Measurements from ENCODE around the gene MCF2L2. TPM values are rescaled to one million over a fixed set of nuclear protein-coding genes. Genes with fewer than 3 reads are reported as not detected.

The MCF2L2 gene
- total and polyA plus RNA-seq, 2 of the 13 experiments (the other 11 are each of a cell fraction or from before 2014, with no cell fraction given): not detected

DNA sequence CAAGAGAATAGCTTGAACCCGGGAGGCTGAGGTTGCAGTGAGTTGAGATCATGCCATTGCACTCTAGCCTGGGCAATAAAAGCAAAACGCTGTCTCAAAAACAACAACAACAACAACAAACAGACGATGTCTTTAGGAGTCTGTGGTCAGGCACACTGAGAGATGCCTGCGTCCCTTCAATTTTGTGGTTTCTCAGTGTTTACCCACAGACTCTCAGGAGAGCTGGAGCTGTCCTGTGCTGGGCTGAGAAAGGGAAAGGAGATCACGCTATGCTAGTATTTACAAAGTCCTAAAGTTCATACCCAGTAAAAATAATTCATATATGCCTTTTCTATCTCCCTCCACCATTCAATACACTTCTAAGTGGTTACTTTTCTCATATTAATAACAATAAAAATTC, 272.2 kb downstream of the MCF2L2 start:
- no peaks in the 10 kb centered on the region for H3K79me2 ChIP-seq (ENCODE audit: insufficient read depth, low read length)
- H3K27me3 ChIP-seq (ENCODE audit: control insufficient read depth in 1 of 2, insufficient read depth in 2 of 2, low read length in 2 of 2): peaks cover 2 to 16% of the 10 kb centered on the region in 2 experiments; a peak in 2 of 5 replicates
- no peak for ATAC-seq
- BruUV-seq (replicated peaks): no TSS peak
- no peak overlapping the region for H2AFZ ChIP-seq (ENCODE audit: low read length)
- no peak overlapping the region for H3K4me3 ChIP-seq (replicated peaks in 1 of 3; ENCODE audit: insufficient read depth in 1 of 3, low read depth in 2 of 3, low read length in 3 of 3)
- no peaks in the 10 kb centered on the region for H3K36me3 ChIP-seq (replicated peaks in 1 of 2; ENCODE audit: control insufficient read depth in 1 of 2, insufficient read depth in 2 of 2, low read length in 2 of 2)
- no peak overlapping the region for H3K27ac ChIP-seq (ENCODE audit: extremely low read length, insufficient read depth, low read length)
- no peaks in the 10 kb centered on the region for H3K9me3 ChIP-seq (ENCODE audit: low read length)
- POLR2A ChIA-PET: no interaction called here
- no peaks in the 10 kb centered on the region for H3K4me1 ChIP-seq (ENCODE audit: insufficient read depth, low read length)
- WGBS (ENCODE audit: low lambda C conversion rate): 46% methylated on average over 5 of the region's 5 CpGs
- no peak overlapping the region for H3K9ac ChIP-seq (ENCODE audit: insufficient read depth, low read depth, low read length)
- in situ Hi-C loops (cut with HindIII; ENCODE audit: extremely low pct_ligation_motif_present, low pct_unique_long_range_greater_than_20kb) (no loop called here), intact Hi-C loops (cut with micrococcal nuclease; ENCODE audit: unreplicated experiment) (no loop called here)
- CTCF ChIA-PET (ENCODE audit: low intra/inter-chr PET ratio, low total read pairs): no interaction called here
- FAIRE-seq: no peak
- no peaks in the 10 kb centered on the region for H4K20me1 ChIP-seq (ENCODE audit: insufficient read depth, low read length)
- no peak overlapping the region for H3K4me2 ChIP-seq (ENCODE audit: low read depth, low read length)
- DNase-seq (ENCODE audit: low spot score): no peak
- TF ChIP-seq HDAC6 (IDR thresholded peaks at IDR 0.05; ENCODE audit: low read depth, low read length): no peak
- no peak for TF ChIP-seq NR2F1 (CRISPR knock-in tag; IDR thresholded peaks at IDR 0.05)
- TF ChIP-seq, protein P1, sequence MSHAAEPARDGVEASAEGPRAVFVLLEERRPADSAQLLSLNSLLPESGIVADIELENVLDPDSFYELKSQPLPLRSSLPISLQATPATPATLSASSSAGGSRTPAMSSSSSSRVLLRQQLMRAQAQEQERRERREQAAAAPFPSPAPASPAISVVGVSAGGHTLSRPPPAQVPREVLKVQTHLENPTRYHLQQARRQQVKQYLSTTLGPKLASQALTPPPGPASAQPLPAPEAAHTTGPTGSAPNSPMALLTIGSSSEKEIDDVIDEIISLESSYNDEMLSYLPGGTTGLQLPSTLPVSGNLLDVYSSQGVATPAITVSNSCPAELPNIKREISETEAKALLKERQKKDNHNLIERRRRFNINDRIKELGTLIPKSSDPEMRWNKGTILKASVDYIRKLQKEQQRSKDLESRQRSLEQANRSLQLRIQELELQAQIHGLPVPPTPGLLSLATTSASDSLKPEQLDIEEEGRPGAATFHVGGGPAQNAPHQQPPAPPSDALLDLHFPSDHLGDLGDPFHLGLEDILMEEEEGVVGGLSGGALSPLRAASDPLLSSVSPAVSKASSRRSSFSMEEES (CRISPR knock-in tag; IDR thresholded peaks at IDR 0.05): no peak
- TF ChIP-seq, protein P2, sequence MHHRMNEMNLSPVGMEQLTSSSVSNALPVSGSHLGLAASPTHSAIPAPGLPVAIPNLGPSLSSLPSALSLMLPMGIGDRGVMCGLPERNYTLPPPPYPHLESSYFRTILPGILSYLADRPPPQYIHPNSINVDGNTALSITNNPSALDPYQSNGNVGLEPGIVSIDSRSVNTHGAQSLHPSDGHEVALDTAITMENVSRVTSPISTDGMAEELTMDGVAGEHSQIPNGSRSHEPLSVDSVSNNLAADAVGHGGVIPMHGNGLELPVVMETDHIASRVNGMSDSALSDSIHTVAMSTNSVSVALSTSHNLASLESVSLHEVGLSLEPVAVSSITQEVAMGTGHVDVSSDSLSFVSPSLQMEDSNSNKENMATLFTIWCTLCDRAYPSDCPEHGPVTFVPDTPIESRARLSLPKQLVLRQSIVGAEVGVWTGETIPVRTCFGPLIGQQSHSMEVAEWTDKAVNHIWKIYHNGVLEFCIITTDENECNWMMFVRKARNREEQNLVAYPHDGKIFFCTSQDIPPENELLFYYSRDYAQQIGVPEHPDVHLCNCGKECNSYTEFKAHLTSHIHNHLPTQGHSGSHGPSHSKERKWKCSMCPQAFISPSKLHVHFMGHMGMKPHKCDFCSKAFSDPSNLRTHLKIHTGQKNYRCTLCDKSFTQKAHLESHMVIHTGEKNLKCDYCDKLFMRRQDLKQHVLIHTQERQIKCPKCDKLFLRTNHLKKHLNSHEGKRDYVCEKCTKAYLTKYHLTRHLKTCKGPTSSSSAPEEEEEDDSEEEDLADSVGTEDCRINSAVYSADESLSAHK (CRISPR knock-in tag; IDR thresholded peaks at IDR 0.05; ENCODE audit: borderline replicate concordance): no peak
- no peak for TF ChIP-seq SRSF1 (optimal IDR thresholded peaks at IDR 0.05; ENCODE audit: low read depth, low read length)
- TF ChIP-seq SMC3 (IDR thresholded peaks at IDR 0.05; ENCODE audit: low read length): no peak
- no peak for TF ChIP-seq NFKB2 (CRISPR knock-in tag; IDR thresholded peaks at IDR 0.05; ENCODE audit: borderline replicate concordance)
- TF ChIP-seq TBX2 (CRISPR knock-in tag; IDR thresholded peaks at IDR 0.05; ENCODE audit: borderline replicate concordance): no peak
- no peak for TF ChIP-seq ZNF552 (CRISPR knock-in tag; IDR thresholded peaks at IDR 0.05; ENCODE audit: borderline replicate concordance)
- TF ChIP-seq TBL1XR1 (IDR thresholded peaks at IDR 0.05; ENCODE audit: borderline replicate concordance, low read length, partially characterized antibody): no peak
- TF ChIP-seq FOSL1 (CRISPR knock-in tag; IDR thresholded peaks at IDR 0.05; ENCODE audit: borderline replicate concordance): no peak
- no peak for TF ChIP-seq ZNF772 (CRISPR knock-in tag; IDR thresholded peaks at IDR 0.05)
- TF ChIP-seq, protein P3, sequence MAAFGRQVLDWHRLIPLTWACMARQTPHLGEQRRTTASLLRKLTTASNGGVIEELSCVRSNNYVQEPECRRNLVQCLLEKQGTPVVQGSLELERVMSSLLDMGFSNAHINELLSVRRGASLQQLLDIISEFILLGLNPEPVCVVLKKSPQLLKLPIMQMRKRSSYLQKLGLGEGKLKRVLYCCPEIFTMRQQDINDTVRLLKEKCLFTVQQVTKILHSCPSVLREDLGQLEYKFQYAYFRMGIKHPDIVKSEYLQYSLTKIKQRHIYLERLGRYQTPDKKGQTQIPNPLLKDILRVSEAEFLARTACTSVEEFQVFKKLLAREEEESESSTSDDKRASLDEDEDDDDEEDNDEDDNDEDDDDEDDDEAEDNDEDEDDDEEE (CRISPR knock-in tag; IDR thresholded peaks at IDR 0.05): no peak
- TF ChIP-seq, protein P4, sequence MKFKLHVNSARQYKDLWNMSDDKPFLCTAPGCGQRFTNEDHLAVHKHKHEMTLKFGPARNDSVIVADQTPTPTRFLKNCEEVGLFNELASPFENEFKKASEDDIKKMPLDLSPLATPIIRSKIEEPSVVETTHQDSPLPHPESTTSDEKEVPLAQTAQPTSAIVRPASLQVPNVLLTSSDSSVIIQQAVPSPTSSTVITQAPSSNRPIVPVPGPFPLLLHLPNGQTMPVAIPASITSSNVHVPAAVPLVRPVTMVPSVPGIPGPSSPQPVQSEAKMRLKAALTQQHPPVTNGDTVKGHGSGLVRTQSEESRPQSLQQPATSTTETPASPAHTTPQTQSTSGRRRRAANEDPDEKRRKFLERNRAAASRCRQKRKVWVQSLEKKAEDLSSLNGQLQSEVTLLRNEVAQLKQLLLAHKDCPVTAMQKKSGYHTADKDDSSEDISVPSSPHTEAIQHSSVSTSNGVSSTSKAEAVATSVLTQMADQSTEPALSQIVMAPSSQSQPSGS (CRISPR knock-in tag; IDR thresholded peaks at IDR 0.05): no peak
- TF ChIP-seq ZNF670 (CRISPR knock-in tag; IDR thresholded peaks at IDR 0.05; ENCODE audit: borderline replicate concordance): no peak
- no peak for TF ChIP-seq ZNF556 (CRISPR knock-in tag; IDR thresholded peaks at IDR 0.05; ENCODE audit: borderline replicate concordance)
- TF ChIP-seq, protein P5, sequence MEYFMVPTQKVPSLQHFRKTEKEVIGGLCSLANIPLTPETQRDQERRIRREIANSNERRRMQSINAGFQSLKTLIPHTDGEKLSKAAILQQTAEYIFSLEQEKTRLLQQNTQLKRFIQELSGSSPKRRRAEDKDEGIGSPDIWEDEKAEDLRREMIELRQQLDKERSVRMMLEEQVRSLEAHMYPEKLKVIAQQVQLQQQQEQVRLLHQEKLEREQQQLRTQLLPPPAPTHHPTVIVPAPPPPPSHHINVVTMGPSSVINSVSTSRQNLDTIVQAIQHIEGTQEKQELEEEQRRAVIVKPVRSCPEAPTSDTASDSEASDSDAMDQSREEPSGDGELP (IDR thresholded peaks at IDR 0.05; ENCODE audit: borderline replicate concordance, low read depth): no peak
- no peak for TF ChIP-seq ZNF773 (CRISPR knock-in tag; IDR thresholded peaks at IDR 0.05; ENCODE audit: borderline replicate concordance)

Measured in HepG2 (cell line).